GM18861 (cell line): ENCODE data around the gene PEX26.
"Not testable (repeated sequence)": the region's sequence is repeated elsewhere in the genome, so short reads cannot be mapped to it uniquely, and the experiment has no call there.

ENCODE experiments used
- ATAC-seq: cut with Tn5 transposase; IDR thresholded peaks from one replicate; pipeline ENCODE4 v1.9.1; 2021; ENCODE audit not compliant: unreplicated experiment

Gene PEX26

GRCh38 chr22:18115906-18116371 is 38.1 kb downstream of the PEX26 start:
- ATAC-seq = no peak

GRCh38 chr22:18116634-18117033 is 38.8 kb downstream of the PEX26 start:
- no peak for ATAC-seq

GRCh38 chr22:18118345-18118915 is 40.6 kb downstream of the PEX26 start:
- ATAC-seq = no peak

- ATAC-seq = no peak
Observed at GRCh38 chr22:18119409-18120110, 41.8 kb downstream of the PEX26 start.

GRCh38 chr22:18120857-18121256 is 43.1 kb downstream of the PEX26 start:
- ATAC-seq = no peak

- ATAC-seq = no peak
Observed at GRCh38 chr22:18121506-18121905, 43.7 kb downstream of the PEX26 start.

GRCh38 chr22:18121954-18122554 is 44.3 kb downstream of the PEX26 start:
- ATAC-seq = no peak

GRCh38 chr22:18123476-18124025 is 45.8 kb downstream of the PEX26 start:
- not testable (repeated sequence) for ATAC-seq

- ATAC-seq = no peak
Observed at GRCh38 chr22:18126606-18127005, 48.8 kb downstream of the PEX26 start.

GRCh38 chr22:18130018-18130417 is 52.2 kb downstream of the PEX26 start:
- ATAC-seq = no peak

GRCh38 chr22:18130699-18131429 is 53.1 kb downstream of the PEX26 start:
- ATAC-seq = no peak

- no peak for ATAC-seq
Observed at GRCh38 chr22:18133452-18133851, 55.7 kb downstream of the PEX26 start.

GRCh38 chr22:18136563-18137320 is 59.0 kb downstream of the PEX26 start:
- ATAC-seq = no peak

- ATAC-seq = not testable (repeated sequence)
Observed at GRCh38 chr22:18141004-18141403, 63.2 kb downstream of the PEX26 start.

GRCh38 chr22:18144105-18144504 is 66.3 kb downstream of the PEX26 start:
- no peak for ATAC-seq

GRCh38 chr22:18145676-18146388 is 68.0 kb downstream of the PEX26 start:
- ATAC-seq = no peak

- ATAC-seq = no peak
Observed at GRCh38 chr22:18146389-18146753, 68.6 kb downstream of the PEX26 start.

- no peak for ATAC-seq
Observed at GRCh38 chr22:18147791-18148190, 70.0 kb downstream of the PEX26 start.

GRCh38 chr22:18148293-18148965 is 70.6 kb downstream of the PEX26 start:
- ATAC-seq = no peak
